ENCODE data around the gene KLF16. TPM values are rescaled to one million over a fixed set of nuclear protein-coding genes. Genes with fewer than 3 reads are reported as not detected.

The KLF16 gene
- total RNA-seq, 4 donors from 2014 or later: 9.0 to 18.3 (median 11.6) TPM

GRCh38 chr19:1862068-1862423 is 1.3 kb downstream of the KLF16 start:
- Histone ChIP-seq H3K4me1 (peaks cover 49 to 68% (median 58%) of the 10 kb centered on the region in 4 donors), H3K4me3 (peak overlapping the region; percentile 64 to 75 (median 72)), H3K27ac (peak overlapping the region; percentile 91 to 96 (median 93)), H3K27me3 (no peaks in the 10 kb centered on the region), H3K36me3 (no peaks in the 10 kb centered on the region), H3K9me3 (no peaks in the 10 kb centered on the region)
- WGBS, 2 donors (ENCODE audit: low coverage in 1 of 2): 3% methylated on average over 21 of the region's 21 CpGs; no CpG with 5 or more reads in 1 of the 2 donors
- intact Hi-C loops (cut with DNase I; ENCODE audit: low total_unique reads): no loop called here
- no peak for TF ChIP-seq EP300 (IDR thresholded peaks at IDR 0.05; ENCODE audit: low read depth)
- peak in 1 of 5 experiments; percentile 38 for TF ChIP-seq CTCF (IDR thresholded peaks at IDR 0.05)
- no peak for TF ChIP-seq POLR2A (IDR thresholded peaks at IDR 0.05)
- no peak for TF ChIP-seq POLR2AphosphoS5 (IDR thresholded peaks at IDR 0.05)
- in situ Hi-C loops (cut with MboI; ENCODE audit: low pct_ligation_motif_present in 1 of 4, low pct_unique_long_range_greater_than_20kb in 1 of 4, low sequenced_read_pairs in 3 of 4): no loop called here
- no peak for DNase-seq

GRCh38 chr19:1861599-1862031 is 1.8 kb downstream of the KLF16 start:
- TF ChIP-seq POLR2AphosphoS5 (IDR thresholded peaks at IDR 0.05): no peak
- TF ChIP-seq CTCF (IDR thresholded peaks at IDR 0.05): no peak
- no peak for TF ChIP-seq EP300 (IDR thresholded peaks at IDR 0.05; ENCODE audit: low read depth)
- no peak for TF ChIP-seq POLR2A (IDR thresholded peaks at IDR 0.05)
- intact Hi-C loops (cut with DNase I; ENCODE audit: low total_unique reads) (no loop called here), in situ Hi-C loops (cut with MboI; ENCODE audit: low pct_ligation_motif_present in 1 of 4, low pct_unique_long_range_greater_than_20kb in 1 of 4, low sequenced_read_pairs in 3 of 4) (no loop called here)
- H3K36me3 ChIP-seq: no peaks in the 10 kb centered on the region
- H3K9me3 ChIP-seq: no peaks in the 10 kb centered on the region
- no peaks in the 10 kb centered on the region for H3K27me3 ChIP-seq
- DNase-seq: no peak
- H3K4me1 ChIP-seq: peaks cover 49 to 71% (median 59%) of the 10 kb centered on the region in 4 donors
- peak overlapping the region in 3 of 4 donors; percentile 64 to 75 (median 73) for H3K4me3 ChIP-seq
- H3K27ac ChIP-seq: peak overlapping the region; percentile 91 to 96 (median 93)
- 28% methylated on average over 23 of the region's 23 CpGs; no CpG with 5 or more reads in 1 of the 2 donors for WGBS, 2 donors (ENCODE audit: low coverage in 1 of 2)

- Histone ChIP-seq H3K36me3 (no peaks in the 10 kb centered on the region), H3K4me1 (peaks cover 55 to 77% (median 65%) of the 10 kb centered on the region in 4 donors), H3K4me3 (peak overlapping the region in 2 of 4 donors; percentile 73 to 75), H3K27me3 (no peaks in the 10 kb centered on the region), H3K9me3 (no peaks in the 10 kb centered on the region), H3K27ac (peak overlapping the region; percentile 91 to 96 (median 93))
- in situ Hi-C loops (cut with MboI; ENCODE audit: low pct_ligation_motif_present in 1 of 4, low pct_unique_long_range_greater_than_20kb in 1 of 4, low sequenced_read_pairs in 3 of 4): no loop called here
- no peak for DNase-seq
- WGBS, 2 donors (ENCODE audit: low coverage in 1 of 2): 49 to 67% methylated on average over 4 to 27 of the region's 28 CpGs
- intact Hi-C loops (cut with DNase I; ENCODE audit: low total_unique reads): no loop called here
- TF ChIP-seq EP300 (IDR thresholded peaks at IDR 0.05; ENCODE audit: low read depth) (no peak), POLR2A (IDR thresholded peaks at IDR 0.05) (no peak), POLR2AphosphoS5 (IDR thresholded peaks at IDR 0.05) (no peak), CTCF (IDR thresholded peaks at IDR 0.05) (no peak)
Measured at GRCh38 chr19:1860821-1861598, 2.4 kb downstream of the KLF16 start.

GRCh38 chr19:1860042-1860775 is 3.2 kb downstream of the KLF16 start:
- H3K27me3 ChIP-seq: no peaks in the 10 kb centered on the region
- in situ Hi-C loops (cut with MboI; ENCODE audit: low pct_ligation_motif_present in 1 of 4, low pct_unique_long_range_greater_than_20kb in 1 of 4, low sequenced_read_pairs in 3 of 4) (no loop called here), intact Hi-C loops (cut with DNase I; ENCODE audit: low total_unique reads) (no loop called here)
- no peaks in the 10 kb centered on the region for H3K36me3 ChIP-seq
- peak overlapping the region; percentile 91 to 96 (median 93) for H3K27ac ChIP-seq
- peak overlapping the region in 2 of 4 donors; percentile 21 to 75 for H3K4me3 ChIP-seq
- peaks cover 60 to 82% (median 71%) of the 10 kb centered on the region in 4 donors for H3K4me1 ChIP-seq
- TF ChIP-seq EP300 (IDR thresholded peaks at IDR 0.05; ENCODE audit: low read depth) (no peak), CTCF (IDR thresholded peaks at IDR 0.05) (no peak), POLR2A (IDR thresholded peaks at IDR 0.05) (peak; percentile 57), POLR2AphosphoS5 (IDR thresholded peaks at IDR 0.05) (peak in 2 of 3 donors; percentile 43 to 64)
- H3K9me3 ChIP-seq: no peaks in the 10 kb centered on the region
- DNase-seq: peak; percentile 85
- 20% methylated on average over 18 of the region's 32 CpGs; no CpG with 5 or more reads in 1 of the 2 donors for WGBS, 2 donors (ENCODE audit: low coverage in 1 of 2)
